Measurements from ENCODE around the gene MYH7. TPM values are rescaled to one million over a fixed set of nuclear protein-coding genes. Genes with fewer than 3 reads are reported as not detected.
A peak's percentile ranks its signal among the peaks of the same experiment; 100 is the strongest.
"Not testable (repeated sequence)": the region's sequence is repeated elsewhere in the genome, so short reads cannot be mapped to it uniquely, and the experiment has no call there.

The MYH7 gene
- total RNA-seq, 1 experiment from 2014 or later: not detected

DNA sequence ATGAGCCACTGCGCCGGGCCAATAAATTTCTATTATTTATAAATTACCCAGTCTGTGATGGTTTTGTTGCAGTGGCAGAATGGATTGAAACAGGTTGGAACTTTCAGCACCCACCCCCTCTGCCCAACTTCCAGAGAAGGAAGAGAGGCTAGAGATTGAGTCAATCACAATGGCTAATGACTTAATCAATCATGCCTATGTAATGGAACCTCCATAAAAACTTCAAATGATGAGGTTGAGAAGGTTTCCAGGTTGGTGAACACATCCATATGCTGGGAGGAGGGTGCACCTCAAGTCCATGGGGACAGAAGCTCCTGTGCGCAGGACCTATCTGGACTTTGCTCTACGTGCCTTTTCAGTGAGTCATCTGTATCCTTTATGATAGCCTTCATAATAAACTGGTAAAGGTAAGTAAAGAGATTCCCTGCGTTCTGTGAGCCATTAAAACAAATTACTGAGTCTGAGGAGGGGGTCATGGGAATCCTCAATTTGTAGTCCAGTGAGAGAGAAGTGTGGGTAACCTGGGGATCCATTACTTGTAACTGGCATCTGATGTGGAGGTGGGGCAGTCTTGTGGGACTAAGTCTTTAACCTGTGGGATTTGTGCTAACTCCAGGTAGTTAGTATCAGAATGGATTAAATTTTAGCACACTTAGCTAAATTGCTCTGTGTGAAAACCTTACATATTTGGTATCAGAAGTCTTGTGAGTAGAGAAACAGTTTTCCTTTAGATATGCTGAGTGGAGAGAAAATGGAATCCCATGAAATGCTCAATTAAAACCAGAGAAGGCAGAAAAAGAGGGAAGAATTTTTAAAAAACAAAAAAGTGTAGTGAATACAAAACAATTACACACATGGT, 22.4 kb upstream of the MYH7 start:
- Histone ChIP-seq H3K36me3 (replicated peaks; ENCODE audit: control insufficient read depth, insufficient read depth, low read length) (no peaks in the 10 kb centered on the region), H3K27me3 (ENCODE audit: control insufficient read depth, insufficient read depth, low read length) (no peaks in the 10 kb centered on the region), H3K4me3 (ENCODE audit: insufficient read depth, low read depth, low read length) (no peak overlapping the region)
- DNase-seq: no peak

DNA sequence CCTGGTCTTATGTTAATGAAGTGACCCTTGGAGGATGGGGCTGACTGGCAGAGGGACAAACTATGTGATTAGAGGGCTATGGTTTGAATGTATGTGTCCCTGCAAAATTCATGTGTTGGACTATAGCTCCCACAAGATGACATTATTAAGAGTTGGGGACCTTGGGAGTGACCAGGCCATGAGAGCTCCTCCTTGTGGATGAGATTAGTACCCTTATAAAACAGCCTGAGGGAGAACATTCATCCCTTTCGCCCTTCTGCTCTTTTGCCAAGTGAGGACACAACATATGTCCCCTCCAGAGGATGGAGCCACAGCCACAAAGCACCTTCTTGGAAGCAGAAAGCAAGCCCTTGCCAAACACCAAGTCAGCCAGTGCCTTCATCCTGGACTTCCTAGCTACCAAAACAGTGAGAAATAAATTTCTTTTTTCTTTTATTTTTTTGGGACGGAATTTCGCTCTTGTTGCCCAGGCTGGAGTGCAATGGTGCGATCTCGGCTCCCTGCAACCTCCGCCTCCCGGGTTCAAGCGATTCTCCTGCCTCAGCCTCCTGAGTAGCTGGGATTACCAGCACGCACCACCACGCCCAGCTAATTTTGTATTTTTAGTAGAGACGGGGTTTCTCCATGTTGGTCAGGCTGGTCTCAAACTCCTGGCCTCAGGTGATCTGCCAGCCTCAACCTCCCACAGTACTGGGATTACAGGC, 21.6 kb upstream of the MYH7 start:
- not testable (repeated sequence) for H3K27me3 ChIP-seq (ENCODE audit: control insufficient read depth, insufficient read depth, low read length)
- peak; percentile 41 for DNase-seq

DNA sequence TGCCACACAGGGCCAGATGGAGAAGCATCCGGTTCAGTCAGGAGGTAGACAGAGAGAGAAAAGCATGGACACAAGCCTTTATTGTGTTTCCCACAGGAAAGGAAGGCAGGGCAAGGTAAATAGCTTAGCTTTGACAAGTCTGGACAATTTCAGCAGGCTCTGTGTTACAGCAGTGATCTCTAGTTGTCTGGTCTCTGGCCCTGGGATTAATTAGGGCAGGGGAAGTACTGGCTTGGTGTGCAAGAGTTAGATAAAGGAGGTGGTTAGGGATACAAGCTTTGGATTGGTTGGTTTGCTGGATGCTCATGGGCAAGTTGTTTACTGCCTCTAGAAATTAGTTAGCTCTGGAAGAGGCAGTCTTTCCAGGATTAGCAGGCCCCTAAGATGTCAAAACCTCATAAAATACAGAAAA, 19.0 kb upstream of the MYH7 start:
- DNase-seq: no peak
- Histone ChIP-seq H3K27me3 (ENCODE audit: control insufficient read depth, insufficient read depth, low read length) (no peaks in the 10 kb centered on the region), H3K36me3 (replicated peaks; ENCODE audit: control insufficient read depth, insufficient read depth, low read length) (no peaks in the 10 kb centered on the region), H3K4me3 (ENCODE audit: insufficient read depth, low read depth, low read length) (no peak overlapping the region)

More for the DNA sequence above, 21.6 kb upstream of the MYH7 start:
- not testable (repeated sequence) for H3K4me3 ChIP-seq (ENCODE audit: insufficient read depth, low read depth, low read length); H3K36me3 ChIP-seq (replicated peaks; ENCODE audit: control insufficient read depth, insufficient read depth, low read length)

- no peaks in the 10 kb centered on the region for H3K36me3 ChIP-seq (replicated peaks; ENCODE audit: control insufficient read depth, insufficient read depth, low read length)
- no peaks in the 10 kb centered on the region for H3K27me3 ChIP-seq (ENCODE audit: control insufficient read depth, insufficient read depth, low read length)
- no peak for DNase-seq
- no peak overlapping the region for H3K4me3 ChIP-seq (ENCODE audit: insufficient read depth, low read depth, low read length)
Measured at GRCh38 chr14:23452237-23452636, 16.8 kb upstream of the MYH7 start.

DNA sequence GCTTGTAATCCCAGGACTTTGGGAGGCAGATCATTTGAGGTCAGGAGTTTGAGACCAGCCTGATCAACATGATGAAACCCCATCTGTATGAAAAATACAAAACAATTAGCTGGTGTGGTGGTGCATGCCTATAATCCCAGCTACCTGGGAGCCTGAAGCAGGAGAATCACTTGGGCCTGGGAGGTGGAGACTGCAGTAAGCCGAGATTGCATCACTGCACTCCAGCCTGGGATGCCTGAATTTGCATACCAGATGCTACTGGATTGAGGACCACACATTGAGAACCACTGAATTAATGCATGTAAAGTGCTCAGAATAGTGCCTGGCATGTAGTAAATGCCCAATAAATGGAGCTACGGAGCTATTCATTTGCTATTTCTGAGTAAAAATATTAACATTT, 14.9 kb upstream of the MYH7 start:
- peak; percentile 18 for DNase-seq
- no peak overlapping the region for H3K4me3 ChIP-seq (ENCODE audit: insufficient read depth, low read depth, low read length)
- H3K27me3 ChIP-seq (ENCODE audit: control insufficient read depth, insufficient read depth, low read length): no peaks in the 10 kb centered on the region
- no peaks in the 10 kb centered on the region for H3K36me3 ChIP-seq (replicated peaks; ENCODE audit: control insufficient read depth, insufficient read depth, low read length)

DNA sequence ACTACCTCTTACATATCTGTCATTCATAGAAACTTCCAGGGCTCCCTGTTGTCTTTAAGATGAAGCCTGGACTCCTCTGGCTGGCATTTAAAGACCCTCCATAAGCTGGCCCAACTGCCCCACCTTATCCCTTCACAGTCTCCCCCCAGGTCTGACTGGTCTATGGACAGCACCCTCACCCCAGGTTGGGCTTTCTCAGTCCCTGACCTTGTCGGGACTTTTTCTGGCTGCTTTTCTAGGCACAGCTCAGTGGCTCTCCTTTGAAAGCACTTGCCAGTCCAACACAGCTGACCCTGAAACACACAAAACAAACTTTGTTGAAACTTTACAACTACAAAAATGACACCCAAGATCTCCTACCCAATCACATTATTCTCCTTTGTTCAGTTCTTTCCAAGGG, 13.9 kb upstream of the MYH7 start:
- DNase-seq: peak; percentile 4
- Histone ChIP-seq H3K36me3 (replicated peaks; ENCODE audit: control insufficient read depth, insufficient read depth, low read length) (no peaks in the 10 kb centered on the region), H3K4me3 (ENCODE audit: insufficient read depth, low read depth, low read length) (no peak overlapping the region), H3K27me3 (ENCODE audit: control insufficient read depth, insufficient read depth, low read length) (no peaks in the 10 kb centered on the region)

DNA sequence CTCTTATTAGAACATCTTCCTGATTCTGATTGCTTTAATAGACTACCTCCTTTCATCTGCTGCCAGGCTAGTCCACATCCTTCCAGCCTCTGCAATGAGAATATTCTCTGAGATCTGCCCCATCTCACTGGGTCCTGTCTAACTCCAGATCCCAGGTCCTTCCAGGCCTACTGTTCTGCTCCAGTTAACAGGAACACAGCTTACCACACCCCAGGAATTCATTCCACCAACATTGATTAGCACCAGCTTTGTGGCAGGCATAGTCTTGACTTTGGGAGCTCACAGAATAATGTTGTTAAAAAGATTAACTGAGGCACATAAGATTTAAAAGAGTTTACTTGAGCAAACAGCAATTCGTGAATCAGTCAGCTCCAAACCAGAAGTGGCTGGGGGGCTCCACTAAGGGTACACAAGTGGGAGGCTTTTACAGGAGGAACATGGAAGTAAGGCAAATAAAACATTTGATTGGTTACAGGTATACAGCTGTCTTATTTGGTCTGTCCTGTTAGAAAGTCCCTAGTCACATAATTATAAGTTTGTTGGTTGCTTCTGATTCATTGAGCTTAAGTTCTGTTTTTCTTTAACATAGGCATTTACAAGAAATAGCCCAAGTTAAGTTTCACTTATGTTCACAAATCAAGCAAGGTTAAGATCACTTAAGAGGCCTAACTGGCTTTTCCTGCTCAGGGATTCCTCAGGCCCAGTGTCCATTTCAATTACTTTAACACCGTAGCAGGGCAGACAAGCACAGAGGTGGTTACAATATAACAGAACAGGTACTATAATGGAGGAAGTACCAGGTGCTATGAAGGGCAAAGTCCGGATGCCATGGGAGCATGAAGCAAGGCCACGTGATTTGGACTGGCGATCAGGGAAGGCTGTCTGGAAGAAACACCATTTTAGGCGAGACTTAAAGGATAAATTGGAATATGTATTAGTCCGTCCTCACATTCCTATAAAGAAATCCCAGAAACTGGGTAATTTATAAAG, 12.2 kb upstream of the MYH7 start:
- no peaks in the 10 kb centered on the region for H3K36me3 ChIP-seq (replicated peaks; ENCODE audit: control insufficient read depth, insufficient read depth, low read length)
- no peak overlapping the region for H3K4me3 ChIP-seq (ENCODE audit: insufficient read depth, low read depth, low read length)
- no peaks in the 10 kb centered on the region for H3K27me3 ChIP-seq (ENCODE audit: control insufficient read depth, insufficient read depth, low read length)
- DNase-seq: no peak

DNA sequence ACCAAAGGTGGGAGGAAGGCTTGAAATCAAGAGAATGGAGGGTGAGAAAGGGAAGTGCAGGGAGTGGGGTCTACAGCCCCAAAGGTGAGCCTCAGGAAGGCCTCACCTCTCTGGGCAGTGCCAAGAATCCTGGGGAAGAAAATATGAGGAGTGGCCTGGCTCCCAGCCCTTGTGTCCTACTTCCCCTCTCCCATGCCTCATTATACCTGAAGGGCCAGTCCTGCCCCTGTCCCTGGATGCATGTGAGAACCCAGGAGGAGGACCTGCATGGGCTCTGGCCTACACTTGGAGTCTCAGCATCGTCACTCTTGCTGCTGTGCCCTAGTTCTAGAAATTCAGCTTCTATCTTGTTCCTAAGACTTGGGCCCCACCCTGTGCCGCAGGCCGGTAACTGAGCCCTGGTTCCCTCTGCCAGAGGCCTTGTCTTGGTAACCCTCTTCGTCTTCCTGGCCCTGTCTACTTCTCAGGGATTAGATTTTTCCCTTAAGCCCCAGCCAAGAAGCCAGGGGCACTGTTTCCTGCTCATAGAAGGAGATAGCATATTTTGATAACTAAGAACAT, 10.9 kb upstream of the MYH7 start:
- H3K36me3 ChIP-seq (replicated peaks; ENCODE audit: control insufficient read depth, insufficient read depth, low read length): no peaks in the 10 kb centered on the region
- H3K4me3 ChIP-seq (ENCODE audit: insufficient read depth, low read depth, low read length): no peak overlapping the region
- DNase-seq: peak; percentile 4
- no peaks in the 10 kb centered on the region for H3K27me3 ChIP-seq (ENCODE audit: control insufficient read depth, insufficient read depth, low read length)

GRCh38 chr14:23445773-23446172, 10.3 kb upstream of the MYH7 start:
- H3K4me3 ChIP-seq (ENCODE audit: insufficient read depth, low read depth, low read length): no peak overlapping the region
- H3K27me3 ChIP-seq (ENCODE audit: control insufficient read depth, insufficient read depth, low read length): no peaks in the 10 kb centered on the region
- no peak for DNase-seq

GRCh38 chr14:23444314-23444713, 8.9 kb upstream of the MYH7 start:
- Histone ChIP-seq H3K4me3 (ENCODE audit: insufficient read depth, low read depth, low read length) (no peak overlapping the region), H3K27me3 (ENCODE audit: control insufficient read depth, insufficient read depth, low read length) (no peaks in the 10 kb centered on the region), H3K36me3 (replicated peaks; ENCODE audit: control insufficient read depth, insufficient read depth, low read length) (no peaks in the 10 kb centered on the region)
- DNase-seq: no peak

More at GRCh38 chr14:23445773-23446172, 10.3 kb upstream of the MYH7 start:
- H3K36me3 ChIP-seq (replicated peaks; ENCODE audit: control insufficient read depth, insufficient read depth, low read length): no peaks in the 10 kb centered on the region

DNA sequence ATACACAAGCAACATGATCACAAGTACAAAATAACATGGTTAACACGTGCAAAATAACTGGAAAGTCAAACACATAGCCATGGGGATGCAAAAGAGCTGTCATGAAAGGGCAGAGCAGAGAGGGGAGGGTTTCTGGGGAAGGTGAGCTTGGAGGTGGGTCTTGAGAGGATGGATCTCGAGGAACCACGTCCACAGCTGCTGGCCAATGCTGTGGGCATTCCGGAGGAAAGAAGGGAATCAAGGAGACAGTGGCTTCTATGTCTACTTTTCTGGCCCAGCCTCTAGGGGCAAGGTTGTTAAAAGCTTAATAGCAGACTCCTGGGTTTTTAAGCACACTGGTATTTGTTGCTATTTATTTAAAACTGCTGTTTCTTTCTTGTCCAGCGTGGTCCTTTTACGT, 8.4 kb upstream of the MYH7 start:
- no peak overlapping the region for H3K4me3 ChIP-seq (ENCODE audit: insufficient read depth, low read depth, low read length)
- peak; percentile 6 for DNase-seq
- no peaks in the 10 kb centered on the region for H3K36me3 ChIP-seq (replicated peaks; ENCODE audit: control insufficient read depth, insufficient read depth, low read length)
- H3K27me3 ChIP-seq (ENCODE audit: control insufficient read depth, insufficient read depth, low read length): no peaks in the 10 kb centered on the region

DNA sequence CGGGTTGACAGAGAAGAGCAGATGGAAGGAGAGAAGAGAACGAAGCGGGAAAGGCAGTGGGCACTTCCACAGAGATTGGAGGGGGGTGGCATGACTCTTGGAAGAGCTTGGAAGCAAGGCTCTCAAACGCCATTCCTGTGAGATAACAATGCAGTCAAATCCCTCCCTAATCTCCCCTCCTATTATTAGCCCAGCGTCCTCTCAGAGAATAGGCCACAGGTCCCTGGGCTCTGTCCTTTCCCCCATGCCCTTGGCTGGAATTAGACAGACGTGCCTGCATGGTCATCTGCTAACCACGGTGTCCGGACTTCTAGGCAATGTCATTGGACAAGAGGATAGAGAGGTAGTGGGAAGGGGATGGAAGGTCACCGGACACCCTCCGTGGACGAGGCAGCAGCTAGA, 8.0 kb upstream of the MYH7 start:
- DNase-seq: peak; percentile 26
- Histone ChIP-seq H3K27me3 (ENCODE audit: control insufficient read depth, insufficient read depth, low read length) (no peaks in the 10 kb centered on the region), H3K36me3 (replicated peaks; ENCODE audit: control insufficient read depth, insufficient read depth, low read length) (no peaks in the 10 kb centered on the region), H3K4me3 (ENCODE audit: insufficient read depth, low read depth, low read length) (no peak overlapping the region)

DNA sequence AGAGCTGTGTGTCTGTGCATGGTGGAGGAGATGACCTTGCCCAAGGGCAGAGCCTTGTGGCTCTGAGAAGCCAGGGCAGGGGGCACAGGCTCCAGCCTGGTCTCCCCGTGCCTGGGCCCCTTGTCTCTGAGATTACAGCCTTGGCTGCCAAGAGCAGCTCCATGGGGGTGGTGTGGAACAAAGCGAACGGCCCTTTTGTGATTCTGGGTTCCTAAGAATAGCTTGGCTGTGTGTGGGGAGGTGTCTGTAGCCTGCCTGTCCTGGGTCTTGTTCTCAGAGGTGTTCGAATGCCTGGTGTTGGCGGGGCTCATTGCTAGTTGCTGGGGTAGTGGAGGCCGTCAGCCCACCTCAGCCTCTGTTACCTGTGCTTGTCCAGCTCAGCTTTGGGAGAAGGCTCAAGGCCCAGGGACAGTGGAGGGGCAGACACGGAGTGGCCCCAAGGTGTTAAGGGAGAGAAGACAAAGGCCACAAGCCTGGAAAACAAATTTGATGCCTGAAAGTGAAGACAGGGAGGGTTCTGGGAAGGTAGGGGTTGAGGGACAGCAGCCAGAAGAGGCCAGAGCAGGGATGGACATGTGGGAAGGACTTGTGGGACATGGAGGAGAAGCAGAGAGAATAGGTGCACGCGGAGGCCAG, 7.4 kb upstream of the MYH7 start:
- no peak overlapping the region for H3K4me3 ChIP-seq (ENCODE audit: insufficient read depth, low read depth, low read length)
- no peaks in the 10 kb centered on the region for H3K27me3 ChIP-seq (ENCODE audit: control insufficient read depth, insufficient read depth, low read length)
- H3K36me3 ChIP-seq (replicated peaks; ENCODE audit: control insufficient read depth, insufficient read depth, low read length): no peaks in the 10 kb centered on the region
- DNase-seq: peak; percentile 79

DNA sequence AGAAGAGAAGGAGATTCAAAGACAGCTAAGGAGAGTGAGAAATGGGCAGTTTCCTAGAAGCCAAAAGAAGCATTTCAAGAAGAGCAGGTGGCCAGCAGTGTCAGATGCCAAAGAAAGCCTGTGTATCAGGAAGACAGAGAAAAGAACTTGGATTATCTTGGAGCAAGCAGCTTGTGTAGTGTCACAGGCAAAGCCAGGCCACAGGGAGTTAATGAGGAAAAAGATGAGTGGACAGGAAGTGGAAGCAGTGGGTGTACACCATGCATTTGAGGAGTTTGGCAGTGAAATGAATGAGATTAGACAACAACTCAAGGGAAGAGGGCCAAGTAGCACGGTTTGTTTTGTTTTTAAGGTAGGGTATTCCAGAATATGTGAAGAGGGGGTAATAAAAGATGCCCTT, 5.6 kb upstream of the MYH7 start:
- Histone ChIP-seq H3K36me3 (replicated peaks; ENCODE audit: control insufficient read depth, insufficient read depth, low read length) (no peaks in the 10 kb centered on the region), H3K4me3 (ENCODE audit: insufficient read depth, low read depth, low read length) (no peak overlapping the region), H3K27me3 (ENCODE audit: control insufficient read depth, insufficient read depth, low read length) (no peaks in the 10 kb centered on the region)
- peak; percentile 3 for DNase-seq

Data from H7 (cell line).